Activated CD8-positive, alpha-beta T cell treated with anti-CD3 and anti-CD28 coated beads for 36 hours (primary cell): Measurements from ENCODE around the gene PSD4. TPM values are rescaled to one million over a fixed set of nuclear protein-coding genes. Genes with fewer than 3 reads are reported as not detected.
A peak's percentile ranks its signal among the peaks of the same experiment; 100 is the strongest.
"Not testable (repeated sequence)": the region's sequence is repeated elsewhere in the genome, so short reads cannot be mapped to it uniquely, and the experiment has no call there.

Experiments
- ATAC-seq: fragments of 200-7000 bp; cut with Tn5 transposase; one replicate; pipeline ENCODE4 v1.10.0; 2021; ENCODE audit warnings: mild to moderate bottlenecking, moderate library complexity
- CTCF ChIA-PET: fragments of 350-600 bp; sonication (Branson Sonifier 250); formaldehyde crosslinking; loops from one replicate; lab custom pipeline; 2021; ENCODE audit warnings: antibody characterized with exemption; lab: Charles Lee
- POLR2A ChIA-PET: fragments of 350-600 bp; sonication (Branson Sonifier 250); formaldehyde crosslinking; loops from one replicate; lab custom pipeline; 2021; ENCODE audit warnings: antibody characterized with exemption; lab: Charles Lee
- DNase-seq: peaks from one replicate; pipeline ENCODE4 v3.0.0-alpha.2; 2020
- H3K27ac Mint-ChIP-seq: one replicate; pipeline ENCODE4 v1.8.0; 2021; ENCODE audit warnings: mild to moderate bottlenecking, mixed read lengths
- H3K27me3 Mint-ChIP-seq: one replicate; pipeline ENCODE4 v1.8.0; 2021; ENCODE audit warnings: mixed read lengths
- H3K36me3 Mint-ChIP-seq: one replicate; pipeline ENCODE4 v1.8.0; 2021; ENCODE audit warnings: low read depth, mixed read lengths
- H3K4me1 Mint-ChIP-seq: one replicate; pipeline ENCODE4 v1.8.0; 2021; ENCODE audit warnings: low read depth, mixed read lengths
- H3K4me3 Mint-ChIP-seq: one replicate; pipeline ENCODE4 v1.8.0; 2021; ENCODE audit warnings: mild to moderate bottlenecking, moderate library complexity, mixed read lengths
- H3K9me3 Mint-ChIP-seq: one replicate; pipeline ENCODE4 v1.8.0; 2021; ENCODE audit warnings: mixed read lengths
- CTCF ChIP-seq: fragments of 200-600 bp; IDR thresholded peaks from one replicate; pipeline ENCODE4 v1.8.0; 2022; ENCODE audit warnings: antibody characterized with exemption, mild to moderate bottlenecking
- intact Hi-C: fragments of 100-400 bp; cut with micrococcal nuclease; formaldehyde crosslinking; loops from one replicate; pipeline ENCODE4 v1.10.0; 2022
- total RNA-seq, 2 experiments: library from RNA; stranded (reverse); gene quantifications; one replicate each; pipeline ENCODE4 v1.2.3, GENCODE V29; 2021

The PSD4 gene
- total RNA-seq, 2 experiments from 2014 or later = 247 to 251 TPM

DNA sequence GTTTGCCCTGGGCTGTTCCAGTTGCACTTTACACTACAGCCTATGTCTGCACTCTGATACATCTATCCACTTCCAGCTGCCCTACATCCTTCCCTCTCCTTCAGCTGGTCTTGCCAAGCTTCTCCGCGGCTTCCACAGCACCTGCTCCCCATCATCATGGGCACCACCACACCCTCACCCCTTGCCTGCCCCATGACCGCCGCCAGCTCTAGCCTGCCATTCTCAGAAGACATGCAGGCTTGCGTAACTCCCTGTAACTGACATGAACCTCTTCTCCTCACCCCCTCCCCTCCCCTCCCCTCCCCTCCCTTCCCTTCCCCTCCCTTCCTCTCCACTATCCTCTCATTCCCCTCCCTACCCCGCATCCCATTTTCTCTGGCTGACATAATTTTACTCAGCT, 59.0 kb downstream of the PSD4 start:
- ChIA-PET CTCF (interaction anchor here (1.1 to 1.6 kb wide), 3 partner anchors 16 to 94 kb away, joined by 4 to 9 read pairs (median 5); no protein-coding TSS in a partner anchor), POLR2A (no interaction called here)
- ATAC-seq = no peak
- no peak for TF ChIP-seq CTCF
- peaks cover 22% of the 10 kb centered on the region for H3K4me1 Mint-ChIP-seq
- H3K9me3 Mint-ChIP-seq = no peaks in the 10 kb centered on the region
- DNase-seq = no peak
- H3K36me3 Mint-ChIP-seq = no peaks in the 10 kb centered on the region
- H3K4me3 Mint-ChIP-seq = no peak overlapping the region
- H3K27me3 Mint-ChIP-seq = no peaks in the 10 kb centered on the region
- H3K27ac Mint-ChIP-seq = no peak overlapping the region
- intact Hi-C loops = no loop called here

DNA sequence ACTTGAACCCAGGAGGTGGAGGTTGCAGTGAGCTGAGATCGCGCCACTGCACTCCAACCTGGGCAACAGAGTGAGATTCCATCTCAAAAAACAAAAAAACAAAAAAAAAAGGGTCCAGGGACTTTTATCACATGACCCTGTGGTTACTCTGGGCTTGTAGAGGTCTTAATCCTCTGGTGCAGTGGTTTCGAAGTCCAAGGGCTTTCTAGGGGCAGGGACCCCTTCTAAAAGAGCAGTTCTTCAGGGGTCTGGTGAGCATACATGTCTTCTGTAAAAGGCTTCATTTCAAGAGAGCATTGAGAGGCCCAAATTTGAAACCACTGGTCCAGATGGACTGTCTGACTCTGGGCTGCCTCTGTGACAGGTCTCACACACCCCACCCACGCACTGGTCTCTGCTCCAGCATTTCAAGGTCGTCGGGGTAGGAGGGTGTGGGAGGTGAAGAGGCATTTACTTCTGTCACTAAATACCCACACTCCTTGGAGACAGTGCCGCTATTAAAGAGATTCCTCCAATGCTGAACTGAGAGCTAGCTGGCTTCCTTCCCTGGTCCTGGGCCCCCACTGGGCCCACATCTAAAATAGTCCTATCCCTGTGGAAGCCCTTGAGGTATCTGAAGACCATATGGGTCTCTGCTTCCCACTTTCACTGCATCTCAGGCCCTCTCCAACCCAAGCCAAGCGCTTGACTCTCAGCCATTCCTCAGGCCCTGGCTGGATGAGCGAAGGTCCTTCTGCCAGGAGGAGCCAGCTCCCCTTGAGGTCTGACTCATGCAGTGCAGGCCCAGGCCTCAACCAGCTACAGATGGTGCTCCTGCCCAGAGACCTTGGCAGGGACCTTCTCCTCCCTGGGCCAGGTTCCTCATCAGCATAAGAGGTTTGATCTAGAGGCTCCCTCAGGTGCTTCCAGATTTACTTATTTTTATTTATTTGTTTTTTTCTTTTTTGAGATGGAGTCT, 60.1 kb downstream of the PSD4 start:
- intact Hi-C loops = no loop called here

DNA sequence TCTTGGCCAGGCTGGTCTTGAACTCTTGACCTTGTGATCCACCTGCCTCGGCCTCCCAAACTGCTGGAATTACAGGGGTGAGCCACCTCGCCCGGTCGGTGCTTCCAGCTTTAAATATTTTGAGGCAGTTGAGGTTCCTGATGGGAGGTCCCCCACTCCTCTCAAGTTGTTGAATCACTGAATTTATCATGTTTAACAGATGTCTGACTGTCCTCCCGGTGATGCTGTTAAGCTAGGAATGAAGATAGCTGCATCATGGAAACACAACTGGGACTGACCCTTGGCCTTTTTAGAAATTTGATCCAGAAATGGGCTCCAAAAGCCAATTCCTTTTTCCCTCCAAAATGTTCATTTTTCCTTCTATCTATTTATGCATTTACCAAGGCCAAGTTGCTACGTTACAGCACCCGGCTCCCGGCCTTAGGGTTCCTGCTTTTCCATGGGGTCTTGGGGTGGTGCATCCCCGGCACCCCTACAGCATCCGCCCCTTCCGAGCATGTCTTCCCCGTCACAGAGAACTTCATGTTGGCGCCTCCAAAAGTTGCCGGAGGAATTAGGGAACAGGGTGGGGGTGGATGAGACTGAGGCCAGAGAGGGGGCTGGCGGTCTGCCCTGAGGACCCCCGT, 61.1 kb downstream of the PSD4 start:
- H3K27ac Mint-ChIP-seq = peak overlapping the region; percentile 61
- DNase-seq (no peak), ATAC-seq (no peak)
- no peaks in the 10 kb centered on the region for H3K9me3 Mint-ChIP-seq
- TF ChIP-seq CTCF = no peak
- CTCF ChIA-PET = interaction anchor here (1.0 to 2.1 kb wide), 5 partner anchors 11 to 155 kb away, joined by 3 to 8 read pairs (median 6); no protein-coding TSS in a partner anchor
- POLR2A ChIA-PET = interaction anchor here (0.7 kb wide), 1 partner anchor 30 kb away, joined by 3 read pairs; no protein-coding TSS in a partner anchor
- H3K27me3 Mint-ChIP-seq = no peaks in the 10 kb centered on the region
- intact Hi-C loops = no loop called here
- no peaks in the 10 kb centered on the region for H3K36me3 Mint-ChIP-seq
- H3K4me1 Mint-ChIP-seq = peaks cover 18% of the 10 kb centered on the region
- peak overlapping the region; percentile 82 for H3K4me3 Mint-ChIP-seq

More for the DNA sequence above, 60.1 kb downstream of the PSD4 start:
- H3K36me3 Mint-ChIP-seq = no peaks in the 10 kb centered on the region
- no peaks in the 10 kb centered on the region for H3K27me3 Mint-ChIP-seq
- H3K4me3 Mint-ChIP-seq = no peak overlapping the region
- POLR2A ChIA-PET = no interaction called here
- no peaks in the 10 kb centered on the region for H3K9me3 Mint-ChIP-seq
- TF ChIP-seq CTCF = no peak
- DNase-seq (peak; percentile 41), ATAC-seq (peak; percentile 52)
- no peak overlapping the region for H3K27ac Mint-ChIP-seq
- CTCF ChIA-PET = interaction anchor here (1.0 to 2.1 kb wide), 6 partner anchors 12 to 156 kb away, joined by 3 to 8 read pairs (median 5); no protein-coding TSS in a partner anchor
- peaks cover 22% of the 10 kb centered on the region for H3K4me1 Mint-ChIP-seq

DNA sequence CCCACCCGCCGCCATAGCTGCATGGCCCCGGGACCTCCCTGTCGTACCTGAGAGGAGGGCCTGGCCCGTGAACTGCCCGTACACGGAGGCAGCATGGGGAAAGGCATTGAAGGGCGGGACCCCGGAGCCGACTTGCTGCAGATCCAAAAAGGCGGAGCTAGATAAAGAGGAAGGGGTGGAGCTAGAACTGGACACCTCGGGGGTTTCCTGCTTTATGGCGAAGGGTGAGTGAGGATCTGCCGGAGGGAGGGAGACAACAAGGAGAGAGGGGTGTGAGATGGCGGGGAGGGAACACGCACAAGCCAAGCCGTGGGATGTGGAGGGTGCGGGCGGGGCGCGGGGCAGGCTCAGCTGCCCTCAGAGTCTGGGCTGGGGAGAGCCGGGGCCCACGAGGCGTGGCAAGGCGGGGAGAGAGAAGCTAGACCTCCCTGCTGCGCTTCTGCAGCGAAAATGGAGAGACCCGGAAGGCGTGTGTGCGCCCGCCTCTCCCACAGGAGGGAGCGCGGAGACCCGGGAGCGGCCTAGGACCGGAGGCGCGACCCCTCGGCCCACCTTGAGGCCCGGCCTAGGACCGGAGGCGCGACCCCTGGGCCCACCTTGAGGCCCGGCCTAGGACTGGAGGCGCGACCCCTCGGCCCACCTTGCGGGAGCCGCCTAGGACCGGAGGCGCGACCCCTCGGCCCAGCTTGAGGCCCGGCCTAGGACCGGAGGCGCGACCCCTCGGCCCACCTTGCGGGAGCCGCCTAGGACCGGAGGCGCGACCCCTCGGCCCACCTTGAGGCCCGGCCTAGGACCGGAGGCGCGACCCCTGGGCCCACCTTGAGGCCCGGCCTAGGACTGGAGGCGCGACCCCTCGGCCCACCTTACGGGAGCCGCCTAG, 61.8 kb downstream of the PSD4 start:
- H3K27me3 Mint-ChIP-seq, H3K9me3 Mint-ChIP-seq, intact Hi-C loops, H3K36me3 Mint-ChIP-seq: not testable (repeated sequence)
- peak overlapping the region; percentile 91 for H3K27ac Mint-ChIP-seq
- H3K4me1 Mint-ChIP-seq = peaks cover 20% of the 10 kb centered on the region
- DNase-seq (peak; percentile 61), ATAC-seq (peak; percentile 86)
- ChIA-PET CTCF (interaction anchor here (1.7 to 2.1 kb wide), 3 partner anchors 32 to 156 kb away, joined by 6 to 8 read pairs (median 8); no protein-coding TSS in a partner anchor), POLR2A (interaction anchor here (0.7 to 0.8 kb wide), 2 partner anchors 31 to 61 kb away, joined by 3 to 4 read pairs; no protein-coding TSS in a partner anchor)
- H3K4me3 Mint-ChIP-seq = peak overlapping the region; percentile 82
